ENCODE data around the gene PGM2L1.
"Not testable (repeated sequence)": the region's sequence is repeated elsewhere in the genome, so short reads cannot be mapped to it uniquely, and the experiment has no call there.

PGM2L1 gene

GRCh38 chr11:74347381-74347780 lies 50.9 kb downstream of the PGM2L1 start:
- H3K4me3 ChIP-seq (ENCODE audit: control insufficient read depth, low read depth, low read length): no peak overlapping the region
- DNase-seq (ENCODE audit: low read depth): peak; percentile 51
- TF ChIP-seq CTCF (conservative IDR thresholded peaks at IDR 0.05; ENCODE audit: control insufficient read depth, insufficient read depth, low read depth, low read length): no peak

GRCh38 chr11:74345420-74345819 lies 52.8 kb downstream of the PGM2L1 start:
- TF ChIP-seq CTCF (conservative IDR thresholded peaks at IDR 0.05; ENCODE audit: control insufficient read depth, insufficient read depth, low read depth, low read length): no peak
- no peak overlapping the region for H3K4me3 ChIP-seq (ENCODE audit: control insufficient read depth, low read depth, low read length)
- DNase-seq (ENCODE audit: low read depth): no peak

- TF ChIP-seq CTCF (conservative IDR thresholded peaks at IDR 0.05; ENCODE audit: control insufficient read depth, insufficient read depth, low read depth, low read length): no peak
- peak; percentile 35 for DNase-seq (ENCODE audit: low read depth)
- no peak overlapping the region for H3K4me3 ChIP-seq (ENCODE audit: control insufficient read depth, low read depth, low read length)
Observed at GRCh38 chr11:74341921-74342320, 56.3 kb downstream of the PGM2L1 start.

DNA sequence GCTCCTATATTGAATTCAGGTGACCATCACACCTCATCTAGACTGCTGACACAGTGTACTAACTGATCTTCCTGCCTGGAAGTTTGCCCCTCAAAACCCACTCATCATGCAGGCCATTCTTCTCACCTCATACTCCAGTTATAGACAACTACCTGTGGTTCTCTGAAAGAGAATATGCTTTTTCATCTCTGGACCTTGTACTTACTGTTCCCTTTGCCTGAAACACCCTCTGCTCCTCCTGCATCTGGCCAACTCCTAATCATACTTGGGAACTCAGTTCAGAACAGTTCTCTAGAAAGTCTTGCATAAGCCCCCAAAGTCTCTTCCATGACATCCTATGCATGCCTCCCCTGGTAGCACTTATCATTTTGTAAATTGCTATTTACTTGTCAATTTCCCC lies 58.6 kb downstream of the PGM2L1 start:
- no peak for DNase-seq (ENCODE audit: low read depth)
- no peak overlapping the region for H3K4me3 ChIP-seq (ENCODE audit: control insufficient read depth, low read depth, low read length)
- TF ChIP-seq CTCF (conservative IDR thresholded peaks at IDR 0.05; ENCODE audit: control insufficient read depth, insufficient read depth, low read depth, low read length): no peak

- no peak overlapping the region for H3K4me3 ChIP-seq (ENCODE audit: control insufficient read depth, low read depth, low read length)
- DNase-seq (ENCODE audit: low read depth): no peak
- no peak for TF ChIP-seq CTCF (conservative IDR thresholded peaks at IDR 0.05; ENCODE audit: control insufficient read depth, insufficient read depth, low read depth, low read length)
Observed at GRCh38 chr11:74338963-74339362, 59.3 kb downstream of the PGM2L1 start.

- no peak for DNase-seq (ENCODE audit: low read depth)
- TF ChIP-seq CTCF (conservative IDR thresholded peaks at IDR 0.05; ENCODE audit: control insufficient read depth, insufficient read depth, low read depth, low read length): no peak
- no peak overlapping the region for H3K4me3 ChIP-seq (ENCODE audit: control insufficient read depth, low read depth, low read length)
Observed at GRCh38 chr11:74333193-74333592, 65.0 kb downstream of the PGM2L1 start.

DNA sequence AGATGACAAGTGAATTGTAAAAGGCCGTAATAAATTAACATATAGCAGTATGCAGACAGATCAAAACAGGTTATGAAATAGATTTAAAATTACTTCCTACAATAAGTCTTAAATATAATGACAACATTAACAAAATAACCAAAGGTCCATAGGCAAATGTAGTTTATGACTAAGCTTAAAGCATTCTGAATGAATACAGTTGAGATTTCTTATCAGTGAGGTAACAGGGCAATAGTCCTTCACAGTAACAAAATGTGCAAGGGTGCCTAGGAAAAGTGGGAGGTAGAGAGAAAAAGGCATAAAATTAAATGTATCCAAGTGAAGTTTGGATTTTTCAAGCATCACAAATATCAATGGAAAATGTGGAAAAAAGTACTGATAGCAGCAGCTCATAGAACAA lies 65.9 kb downstream of the PGM2L1 start:
- DNase-seq (ENCODE audit: low read depth): no peak
- no peak for TF ChIP-seq CTCF (conservative IDR thresholded peaks at IDR 0.05; ENCODE audit: control insufficient read depth, insufficient read depth, low read depth, low read length)
- no peak overlapping the region for H3K4me3 ChIP-seq (ENCODE audit: control insufficient read depth, low read depth, low read length)

GRCh38 chr11:74331000-74331399 lies 67.2 kb downstream of the PGM2L1 start:
- not testable (repeated sequence) for DNase-seq (ENCODE audit: low read depth); H3K4me3 ChIP-seq (ENCODE audit: control insufficient read depth, low read depth, low read length)
